Liver (tissue), 9 donors: ENCODE measurements around the gene FAM32A. TPM values are rescaled to one million over a fixed set of nuclear protein-coding genes. Genes with fewer than 3 reads are reported as not detected.

ENCODE experiments used
- DNase-seq: peaks from one replicate; pipeline ENCODE4 v3.0.0-alpha.2; 2017; ENCODE audit warnings: low spot score
- H3K27ac ChIP-seq, 2 donors: one replicate each; pipeline ENCODE4 v1.7.0; 2013; ENCODE audit warnings: inconsistent platforms in 2 of 2, low read length in 2 of 2, control low read depth in 1 of 2, low read depth in 1 of 2, mild to moderate bottlenecking in 1 of 2
- H3K27me3 ChIP-seq, 4 donors: one replicate each; pipeline versions ENCODE4 v1.6.1 to v1.7.0; 2013; ENCODE audit warnings: low read length in 3 of 4, inconsistent platforms in 1 of 4, mild to moderate bottlenecking in 1 of 4, moderate library complexity in 1 of 4; ENCODE audit not compliant: control insufficient read depth in 4 of 4, insufficient read depth in 4 of 4
- H3K36me3 ChIP-seq, 4 donors: one replicate each; pipeline versions ENCODE4 v1.6.1 to v1.7.0; 2013; ENCODE audit warnings: low read length in 3 of 4, mild to moderate bottlenecking in 3 of 4, low read depth in 1 of 4, moderate library complexity in 1 of 4; ENCODE audit not compliant: control insufficient read depth in 4 of 4, insufficient read depth in 3 of 4
- H3K4me1 ChIP-seq, 4 donors: one replicate each; pipeline versions ENCODE4 v1.6.1 to v1.7.0; 2013; ENCODE audit warnings: low read length in 3 of 4, mild to moderate bottlenecking in 3 of 4, moderate library complexity in 1 of 4; ENCODE audit not compliant: control insufficient read depth in 4 of 4, insufficient read depth in 4 of 4
- H3K4me3 ChIP-seq, 3 donors: one replicate each; pipeline versions ENCODE4 v1.6.1 to v1.7.0; 2013; ENCODE audit warnings: low read length in 3 of 3, control low read depth in 1 of 3, low read depth in 1 of 3, mild to moderate bottlenecking in 1 of 3
- H3K9ac ChIP-seq, 2 donors: one replicate each; pipeline ENCODE4 v1.7.0; 2013; ENCODE audit warnings: low read length in 2 of 2, mild to moderate bottlenecking in 2 of 2, moderate library complexity in 2 of 2, control low read depth in 1 of 2, low read depth in 1 of 2
- H3K9me3 ChIP-seq, 4 donors: one replicate each; pipeline versions ENCODE4 v1.6.1 to v1.7.0; 2013; ENCODE audit warnings: low read length in 3 of 4; ENCODE audit not compliant: control insufficient read depth in 4 of 4
- ATF3 ChIP-seq: IDR thresholded peaks from 2 replicates; pipeline ENCODE4 v1.6.1; 2016; ENCODE audit warnings: antibody characterized with exemption
- FOXA1 ChIP-seq: IDR thresholded peaks from 2 replicates; pipeline ENCODE4 v1.6.1; 2016; ENCODE audit warnings: antibody characterized with exemption
- FOXA2 ChIP-seq: IDR thresholded peaks from 2 replicates; pipeline ENCODE4 v1.6.1; 2016; ENCODE audit warnings: antibody characterized with exemption
- GABPA ChIP-seq, 2 donors: IDR thresholded peaks in 1 of 2; conservative IDR thresholded peaks in 1 of 2; 2 replicates each; pipeline ENCODE4 v1.6.1; 2016; ENCODE audit warnings: antibody characterized with exemption in 2 of 2, mild to moderate bottlenecking in 1 of 2, moderate library complexity in 1 of 2
- JUND ChIP-seq, 2 donors: IDR thresholded peaks; 2 replicates each; pipeline ENCODE4 v1.6.1; 2016; ENCODE audit warnings: antibody characterized with exemption in 2 of 2
- RAD21 ChIP-seq, 2 donors: IDR thresholded peaks; 2 replicates each; pipeline ENCODE4 v1.6.1; 2016; ENCODE audit warnings: antibody characterized with exemption in 2 of 2, mild to moderate bottlenecking in 2 of 2
- REST ChIP-seq: IDR thresholded peaks from 2 replicates; pipeline ENCODE4 v1.6.1; 2016; ENCODE audit warnings: antibody characterized with exemption, mild to moderate bottlenecking
- RXRA ChIP-seq, 2 donors: IDR thresholded peaks; 2 replicates each; pipeline ENCODE4 v1.6.1; 2017 to 2018; ENCODE audit warnings: antibody characterized with exemption in 2 of 2, mild to moderate bottlenecking in 1 of 2
- SP1 ChIP-seq: IDR thresholded peaks from 2 replicates; pipeline ENCODE4 v1.6.1; 2018; ENCODE audit warnings: antibody characterized with exemption, mild to moderate bottlenecking
- YY1 ChIP-seq: IDR thresholded peaks from 2 replicates; pipeline ENCODE4 v1.6.1; 2016; ENCODE audit warnings: antibody characterized with exemption, mild to moderate bottlenecking
- ZBTB33 ChIP-seq: IDR thresholded peaks from 2 replicates; pipeline ENCODE4 v1.6.1; 2016; ENCODE audit warnings: antibody characterized with exemption
- WGBS: extraction: QIAGEN DNeasy Blood & Tissue Kit; methylation state at CpG from one replicate; pipeline ENCODE4 v1.1.7; 2013; 5-methylcytosine and 5-hydroxymethylcytosine counted together
- polyA plus RNA-seq, 2 donors: library from polyadenylated mRNA; stranded (reverse) in 1 of 2; unstranded in 1 of 2; fragments of 200-250 nt in 1 of 2; fragments of >200 nt in 1 of 2; fragmentation: Nextera tagmentation in 1 of 2; extraction: Ambion mirVana in 1 of 2; gene quantifications; one replicate each; pipeline versions ENCODE4 v1.2.1 to v1.2.3, GENCODE V29; 2013 to 2015
- total RNA-seq, 2 donors: library from RNA; depleted of rRNA; stranded (reverse); fragments of >200 nt; gene quantifications; one replicate each; pipeline ENCODE4 v1.2.3, GENCODE V29; 2014
- TF ChIP-seq, protein P1 (sequence below): fragments of 150-350 bp; IDR thresholded peaks from 2 replicates; pipeline ENCODE4 v1.5.1; 2017; ENCODE audit warnings: improper control_type of control experiment, low read depth, low read length; ENCODE audit not compliant: missing input control
- TF ChIP-seq, protein P2 (sequence below): IDR thresholded peaks from 2 replicates; pipeline ENCODE4 v1.6.1; 2016; ENCODE audit warnings: antibody characterized with exemption
- donor health status: healthy.
- donor health status: healthy.
- donor health status: healthy.
- donor health status: healthy.
- donor health status: healthy.

FAM32A gene
- total and polyA plus RNA-seq, 4 donors = 46.2 to 60.2 (median 52.4) TPM

GRCh38 chr19:16164222-16164890, 20.9 kb upstream of the FAM32A start (continued):
- TF ChIP-seq, protein P1, sequence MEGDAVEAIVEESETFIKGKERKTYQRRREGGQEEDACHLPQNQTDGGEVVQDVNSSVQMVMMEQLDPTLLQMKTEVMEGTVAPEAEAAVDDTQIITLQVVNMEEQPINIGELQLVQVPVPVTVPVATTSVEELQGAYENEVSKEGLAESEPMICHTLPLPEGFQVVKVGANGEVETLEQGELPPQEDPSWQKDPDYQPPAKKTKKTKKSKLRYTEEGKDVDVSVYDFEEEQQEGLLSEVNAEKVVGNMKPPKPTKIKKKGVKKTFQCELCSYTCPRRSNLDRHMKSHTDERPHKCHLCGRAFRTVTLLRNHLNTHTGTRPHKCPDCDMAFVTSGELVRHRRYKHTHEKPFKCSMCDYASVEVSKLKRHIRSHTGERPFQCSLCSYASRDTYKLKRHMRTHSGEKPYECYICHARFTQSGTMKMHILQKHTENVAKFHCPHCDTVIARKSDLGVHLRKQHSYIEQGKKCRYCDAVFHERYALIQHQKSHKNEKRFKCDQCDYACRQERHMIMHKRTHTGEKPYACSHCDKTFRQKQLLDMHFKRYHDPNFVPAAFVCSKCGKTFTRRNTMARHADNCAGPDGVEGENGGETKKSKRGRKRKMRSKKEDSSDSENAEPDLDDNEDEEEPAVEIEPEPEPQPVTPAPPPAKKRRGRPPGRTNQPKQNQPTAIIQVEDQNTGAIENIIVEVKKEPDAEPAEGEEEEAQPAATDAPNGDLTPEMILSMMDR = no peak

DNA sequence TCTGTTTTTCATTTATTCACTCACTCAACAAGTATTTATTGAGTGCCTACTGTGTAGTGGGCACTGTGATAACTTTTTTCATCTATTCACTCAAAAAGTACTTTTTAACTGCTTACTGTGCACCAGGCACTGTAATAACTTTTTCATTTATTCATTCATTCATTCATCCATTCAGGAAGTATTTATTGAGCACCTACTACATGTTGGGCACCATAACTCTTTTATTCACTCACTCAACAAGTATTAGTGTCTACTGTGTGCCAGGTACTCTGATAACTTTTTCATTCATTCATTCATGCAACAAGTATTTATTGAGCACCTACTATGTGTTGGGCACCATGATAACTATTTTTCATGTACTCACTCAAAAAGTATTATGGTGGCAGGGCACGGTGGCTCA, 18.8 kb upstream of the FAM32A start:
- H3K36me3 ChIP-seq = no peaks in the 10 kb centered on the region
- no peak overlapping the region for H3K27ac ChIP-seq
- H3K4me3 ChIP-seq = no peak overlapping the region
- no peak overlapping the region for H3K9ac ChIP-seq
- H3K27me3 ChIP-seq = no peaks in the 10 kb centered on the region
- TF ChIP-seq JUND (IDR thresholded peaks at IDR 0.05) = no peak
- no peak for TF ChIP-seq GABPA (IDR thresholded peaks at IDR 0.05 in 1 of 2, conservative IDR thresholded peaks at IDR 0.05 in 1 of 2)
- TF ChIP-seq ATF3 = no peak
- TF ChIP-seq RAD21 (IDR thresholded peaks at IDR 0.05) = no peak
- TF ChIP-seq ZBTB33 = no peak
- TF ChIP-seq YY1 = no peak
- TF ChIP-seq RXRA (IDR thresholded peaks at IDR 0.05) = no peak
- TF ChIP-seq REST = no peak
- no peak for TF ChIP-seq SP1
- no peak for TF ChIP-seq FOXA1
- H3K9me3 ChIP-seq = no peaks in the 10 kb centered on the region
- WGBS = 95% methylated on average over 1 of the region's 1 CpG
- H3K4me1 ChIP-seq = peaks cover 2 to 9% (median 6%) of the 10 kb centered on the region in 4 donors
- DNase-seq = no peak

DNA sequence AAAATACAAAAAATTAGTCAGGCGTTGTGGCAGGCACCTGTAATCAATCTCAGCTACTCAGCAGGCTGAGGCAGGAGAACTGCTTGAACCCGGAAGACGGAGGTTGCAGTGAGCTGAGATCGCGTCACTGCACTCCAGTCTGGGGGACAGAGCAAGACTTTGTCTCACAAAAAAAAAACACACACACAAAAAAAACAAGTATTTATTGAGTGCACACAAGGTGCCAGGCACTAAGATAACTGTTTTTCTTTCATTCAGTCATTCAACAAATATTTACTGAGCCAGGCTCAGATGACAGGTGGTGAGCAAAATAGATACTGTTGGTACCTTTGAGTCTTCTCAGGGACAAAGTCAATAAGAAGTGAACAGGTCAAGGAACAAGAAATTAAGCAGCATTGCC, 18.2 kb upstream of the FAM32A start:
- H3K36me3 ChIP-seq = no peaks in the 10 kb centered on the region
- WGBS = 93% methylated on average over 5 of the region's 5 CpGs

More for the DNA sequence above, 18.2 kb upstream of the FAM32A start:
- H3K4me3 ChIP-seq = no peak overlapping the region
- no peaks in the 10 kb centered on the region for H3K27me3 ChIP-seq
- H3K9me3 ChIP-seq = no peaks in the 10 kb centered on the region
- H3K27ac ChIP-seq = no peak overlapping the region
- TF ChIP-seq REST (no peak), FOXA2 (no peak), YY1 (no peak)
- TF ChIP-seq, protein P2, sequence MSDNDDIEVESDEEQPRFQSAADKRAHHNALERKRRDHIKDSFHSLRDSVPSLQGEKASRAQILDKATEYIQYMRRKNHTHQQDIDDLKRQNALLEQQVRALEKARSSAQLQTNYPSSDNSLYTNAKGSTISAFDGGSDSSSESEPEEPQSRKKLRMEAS = no peak
- H3K9ac ChIP-seq = no peak overlapping the region
- DNase-seq = no peak
- peaks cover 2 to 9% (median 6%) of the 10 kb centered on the region in 4 donors for H3K4me1 ChIP-seq
